Hepatocyte (in vitro differentiated cells): ENCODE results near the gene FOXA1. TPM values are rescaled to one million over a fixed set of nuclear protein-coding genes. Genes with fewer than 3 reads are reported as not detected.

ENCODE experiments used
- DNase-seq: peaks from one replicate; pipeline ENCODE4 v3.0.0-alpha.2; 2016; ENCODE audit warnings: low spot score
- H2AFZ ChIP-seq: fragments of 200-600 bp; sonication (generic); 2 replicates; pipeline ENCODE4 v1.6.0; 2016; ENCODE audit warnings: antibody characterized with exemption, mild to moderate bottlenecking
- H3K27ac ChIP-seq: fragments of 200-600 bp; sonication (generic); 2 replicates; pipeline ENCODE4 v1.5.1; 2016; ENCODE audit warnings: mild to moderate bottlenecking
- H3K27me3 ChIP-seq: fragments of 200-600 bp; sonication (generic); 2 replicates; pipeline ENCODE4 v1.6.1; 2016
- H3K36me3 ChIP-seq: fragments of 200-600 bp; sonication (generic); replicated peaks from 2 replicates; pipeline ENCODE4 v1.5.1; 2016; ENCODE audit warnings: low read depth; ENCODE audit not compliant: insufficient read depth
- H3K4me1 ChIP-seq: fragments of 200-600 bp; sonication (generic); 2 replicates; pipeline ENCODE4 v1.5.1; 2016; ENCODE audit warnings: mild to moderate bottlenecking, moderate library complexity; ENCODE audit not compliant: insufficient read depth
- H3K4me2 ChIP-seq: fragments of 200-600 bp; sonication (generic); 2 replicates; pipeline ENCODE4 v1.6.0; 2016
- H3K4me3 ChIP-seq: fragments of 200-600 bp; sonication (generic); 2 replicates; pipeline ENCODE4 v1.5.1; 2016; ENCODE audit warnings: mild to moderate bottlenecking
- H3K79me2 ChIP-seq: fragments of 200-600 bp; sonication (generic); 2 replicates; pipeline ENCODE4 v1.6.0; 2017; ENCODE audit warnings: mild to moderate bottlenecking
- H3K9me2 ChIP-seq: fragments of 200-600 bp; sonication (generic); replicated peaks from 2 replicates; pipeline ENCODE4 v1.6.0; 2017; ENCODE audit warnings: mild to moderate bottlenecking; ENCODE audit not compliant: insufficient read depth
- H3K9me3 ChIP-seq: fragments of 200-600 bp; sonication (generic); 2 replicates; pipeline ENCODE4 v1.5.1; 2016; ENCODE audit warnings: low read depth, mild to moderate bottlenecking
- H4K20me1 ChIP-seq: fragments of 200-600 bp; sonication (generic); 2 replicates; pipeline ENCODE4 v1.6.0; 2016; ENCODE audit warnings: mild to moderate bottlenecking; ENCODE audit not compliant: insufficient read depth, poor library complexity, severe bottlenecking
- EZH2 ChIP-seq: fragments of 200-600 bp; sonication (generic); IDR thresholded peaks from 2 replicates; pipeline ENCODE4 v1.6.1; 2016; ENCODE audit warnings: antibody characterized with exemption, mild to moderate bottlenecking, borderline replicate concordance
- EZH2phosphoT487 ChIP-seq: fragments of 200-600 bp; sonication (generic); IDR thresholded peaks from one replicate; pipeline ENCODE4 v1.6.1; 2018; ENCODE audit warnings: antibody characterized with exemption, mild to moderate bottlenecking, low read depth, moderate library complexity; ENCODE audit not compliant: unreplicated experiment, severe bottlenecking
- WGBS: methylation state at CpG from one replicate; pipeline ENCODE4 v1.1.6; 2016; ENCODE audit warnings: low lambda C conversion rate; ENCODE audit errors: missing lambda C conversion rate; 5-methylcytosine and 5-hydroxymethylcytosine counted together
- polyA plus RNA-seq: library from polyadenylated mRNA; unstranded; fragments of >200 nt; fragmentation: Nextera tagmentation; extraction: Ambion mirVana; gene quantifications from 2 replicates; pipeline ENCODE4 v1.2.1, GENCODE V29; 2016
- total RNA-seq: library from RNA; depleted of rRNA; stranded (reverse); fragments of >200 nt; gene quantifications from 2 replicates; pipeline ENCODE4 v1.2.3, GENCODE V29; 2014
- TF ChIP-seq, protein P1 (sequence below): fragments of 200-600 bp; sonication (generic); IDR thresholded peaks from 2 replicates; pipeline ENCODE4 v1.5.1; 2016; ENCODE audit warnings: antibody characterized with exemption, mild to moderate bottlenecking; ENCODE audit not compliant: poor library complexity

The FOXA1 gene
- total and polyA plus RNA-seq, 2 experiments from 2014 or later: 85.7 to 89.2 TPM

DNA sequence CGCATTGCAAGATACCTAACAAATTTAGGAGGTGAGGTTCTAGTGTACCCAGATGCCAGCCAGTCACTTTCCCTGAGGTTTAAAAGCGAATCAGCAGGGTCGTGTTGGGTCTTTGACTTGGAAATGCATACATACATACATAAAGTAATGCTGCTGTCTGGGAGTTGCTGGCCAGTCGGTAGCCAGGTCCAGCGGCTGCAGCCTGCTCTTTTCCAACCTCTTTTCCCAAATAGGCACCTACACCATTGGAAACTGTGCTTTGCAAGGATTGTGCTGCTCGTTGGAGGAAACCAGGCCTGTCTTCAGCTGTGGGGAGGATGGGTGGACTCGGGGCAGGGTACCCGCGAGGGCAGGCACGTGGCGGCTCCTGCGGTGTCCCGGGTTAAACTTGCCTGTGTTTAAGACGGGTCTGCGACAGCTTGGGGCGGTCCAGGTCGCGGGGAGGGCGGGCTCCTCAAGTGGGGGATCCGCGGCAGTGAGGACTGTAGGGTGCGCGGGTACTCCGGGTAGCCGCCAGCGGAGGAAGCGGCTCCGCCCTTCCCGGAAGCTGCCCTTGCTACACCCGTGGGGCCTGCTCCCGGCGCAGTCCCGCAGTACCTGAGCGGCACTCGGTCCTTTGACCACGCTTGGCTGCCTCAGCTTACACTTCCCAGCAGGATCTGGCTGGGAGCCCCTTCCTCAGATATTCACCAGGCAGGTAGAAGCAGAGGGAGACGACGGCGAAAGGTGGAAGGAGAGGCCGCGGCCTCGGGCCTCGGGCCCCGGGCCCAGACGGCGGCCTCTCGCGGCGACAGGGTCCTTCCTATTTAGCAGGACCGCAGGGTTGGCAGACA, 3.1 kb upstream of the FOXA1 start:
- Histone ChIP-seq H3K4me1 (peaks cover 16% of the 10 kb centered on the region), H3K36me3 (no peaks in the 10 kb centered on the region), H3K4me3 (no peak overlapping the region), H4K20me1 (no peaks in the 10 kb centered on the region), H3K9me3 (no peaks in the 10 kb centered on the region), H3K27me3 (peaks cover 64% of the 10 kb centered on the region), H3K4me2 (peak overlapping the region; percentile 87), H3K27ac (peak overlapping the region; percentile 95), H3K79me2 (peaks cover 68% of the 10 kb centered on the region), H2AFZ (no peak overlapping the region), H3K9me2 (no peaks in the 10 kb centered on the region)
- WGBS: 20% methylated on average over 48 of the region's 50 CpGs
- DNase-seq: peak; percentile 59
- no peak for TF ChIP-seq EZH2phosphoT487
- peak; percentile 52 for TF ChIP-seq EZH2
- TF ChIP-seq, protein P1, sequence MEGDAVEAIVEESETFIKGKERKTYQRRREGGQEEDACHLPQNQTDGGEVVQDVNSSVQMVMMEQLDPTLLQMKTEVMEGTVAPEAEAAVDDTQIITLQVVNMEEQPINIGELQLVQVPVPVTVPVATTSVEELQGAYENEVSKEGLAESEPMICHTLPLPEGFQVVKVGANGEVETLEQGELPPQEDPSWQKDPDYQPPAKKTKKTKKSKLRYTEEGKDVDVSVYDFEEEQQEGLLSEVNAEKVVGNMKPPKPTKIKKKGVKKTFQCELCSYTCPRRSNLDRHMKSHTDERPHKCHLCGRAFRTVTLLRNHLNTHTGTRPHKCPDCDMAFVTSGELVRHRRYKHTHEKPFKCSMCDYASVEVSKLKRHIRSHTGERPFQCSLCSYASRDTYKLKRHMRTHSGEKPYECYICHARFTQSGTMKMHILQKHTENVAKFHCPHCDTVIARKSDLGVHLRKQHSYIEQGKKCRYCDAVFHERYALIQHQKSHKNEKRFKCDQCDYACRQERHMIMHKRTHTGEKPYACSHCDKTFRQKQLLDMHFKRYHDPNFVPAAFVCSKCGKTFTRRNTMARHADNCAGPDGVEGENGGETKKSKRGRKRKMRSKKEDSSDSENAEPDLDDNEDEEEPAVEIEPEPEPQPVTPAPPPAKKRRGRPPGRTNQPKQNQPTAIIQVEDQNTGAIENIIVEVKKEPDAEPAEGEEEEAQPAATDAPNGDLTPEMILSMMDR: no peak

DNA sequence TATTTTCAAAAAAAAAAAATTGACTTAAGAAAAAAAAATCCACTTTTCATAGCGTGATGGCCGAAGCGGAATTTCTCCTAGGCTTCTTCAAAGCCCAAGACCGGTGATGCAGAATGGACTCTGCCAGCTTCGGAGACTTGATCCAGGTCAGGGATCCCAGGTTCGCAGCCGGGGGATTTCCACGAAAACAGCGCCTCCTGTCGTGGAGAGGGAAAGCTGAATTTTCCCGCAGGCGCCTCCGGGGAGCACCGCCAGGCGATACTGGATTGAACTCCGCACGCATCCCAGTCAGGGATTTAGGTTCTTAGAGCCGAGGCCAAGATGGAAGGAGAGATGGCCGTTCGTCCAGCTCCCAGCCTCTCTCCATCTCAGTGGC, 2.5 kb upstream of the FOXA1 start:
- H3K36me3 ChIP-seq: no peaks in the 10 kb centered on the region
- no peaks in the 10 kb centered on the region for H4K20me1 ChIP-seq
- H3K9me3 ChIP-seq: no peaks in the 10 kb centered on the region
- H3K4me3 ChIP-seq: peak overlapping the region; percentile 15
- H3K79me2 ChIP-seq: peaks cover 72% of the 10 kb centered on the region
- H2AFZ ChIP-seq: no peak overlapping the region
- H3K27ac ChIP-seq: peak overlapping the region; percentile 95
- TF ChIP-seq EZH2phosphoT487 (no peak), EZH2 (peak; percentile 44)
- TF ChIP-seq, protein P1: peak; percentile 45
- H3K9me2 ChIP-seq: no peaks in the 10 kb centered on the region
- peaks cover 66% of the 10 kb centered on the region for H3K27me3 ChIP-seq
- H3K4me2 ChIP-seq: peak overlapping the region; percentile 87
- 20% methylated on average over 20 of the region's 20 CpGs for WGBS
- H3K4me1 ChIP-seq: peaks cover 16% of the 10 kb centered on the region
- peak; percentile 71 for DNase-seq

DNA sequence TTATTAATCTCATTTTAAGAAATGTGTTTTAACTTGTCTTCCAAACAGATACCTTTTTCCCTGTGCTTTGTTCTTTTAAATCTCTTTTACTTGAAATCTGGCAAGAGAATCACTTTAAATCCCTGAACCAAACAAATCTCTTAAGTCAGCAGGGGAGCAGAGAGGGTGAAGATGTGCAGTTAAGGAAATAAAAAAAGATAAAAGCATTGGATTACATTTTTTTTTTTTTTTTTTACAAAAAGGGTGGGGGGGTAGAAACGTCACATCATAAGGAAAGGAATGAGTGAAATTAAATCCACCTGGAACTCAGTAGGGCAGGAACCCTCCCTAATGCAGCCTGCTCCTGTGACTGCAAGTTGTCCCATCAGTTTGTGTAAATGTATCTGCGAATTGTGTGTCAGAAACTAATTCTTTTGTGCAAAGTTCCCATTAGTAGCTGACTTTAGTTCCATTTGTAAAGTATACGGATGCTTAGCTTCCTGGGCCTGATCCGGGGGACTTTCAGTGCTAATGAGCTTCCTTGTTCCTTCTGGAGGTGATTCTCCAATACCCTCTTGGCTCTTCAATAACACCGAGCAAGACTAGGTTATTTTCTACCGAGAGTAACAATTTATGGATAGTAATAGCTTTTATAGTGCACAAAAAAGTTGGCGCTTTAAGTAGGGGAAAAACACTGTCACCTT, 1.9 kb upstream of the FOXA1 start:
- H3K9me3 ChIP-seq: no peaks in the 10 kb centered on the region
- peak overlapping the region; percentile 15 for H3K4me3 ChIP-seq
- H3K79me2 ChIP-seq: peaks cover 66% of the 10 kb centered on the region

More for the DNA sequence above, 1.9 kb upstream of the FOXA1 start:
- H3K27ac ChIP-seq: peak overlapping the region; percentile 95
- no peaks in the 10 kb centered on the region for H3K9me2 ChIP-seq
- DNase-seq: no peak
- peak overlapping the region; percentile 0 for H2AFZ ChIP-seq
- no peaks in the 10 kb centered on the region for H4K20me1 ChIP-seq
- WGBS: 20% methylated on average over 7 of the region's 7 CpGs
- H3K4me2 ChIP-seq: peak overlapping the region; percentile 87
- peaks cover 66% of the 10 kb centered on the region for H3K27me3 ChIP-seq
- no peaks in the 10 kb centered on the region for H3K36me3 ChIP-seq
- peaks cover 16% of the 10 kb centered on the region for H3K4me1 ChIP-seq
- TF ChIP-seq, protein P1: no peak
- peak; percentile 38 for TF ChIP-seq EZH2phosphoT487
